Mesangial cell (primary cell): Measurements from ENCODE around the gene RIPOR3. TPM values are rescaled to one million over a fixed set of nuclear protein-coding genes. Genes with fewer than 3 reads are reported as not detected.

Experiments
- total RNA-seq: library from RNA; depleted of rRNA; stranded (reverse); fragments of >200 nt; gene quantifications from 2 replicates; pipeline ENCODE4 v1.2.3, GENCODE V29; 2015

The RIPOR3 gene, protein sequence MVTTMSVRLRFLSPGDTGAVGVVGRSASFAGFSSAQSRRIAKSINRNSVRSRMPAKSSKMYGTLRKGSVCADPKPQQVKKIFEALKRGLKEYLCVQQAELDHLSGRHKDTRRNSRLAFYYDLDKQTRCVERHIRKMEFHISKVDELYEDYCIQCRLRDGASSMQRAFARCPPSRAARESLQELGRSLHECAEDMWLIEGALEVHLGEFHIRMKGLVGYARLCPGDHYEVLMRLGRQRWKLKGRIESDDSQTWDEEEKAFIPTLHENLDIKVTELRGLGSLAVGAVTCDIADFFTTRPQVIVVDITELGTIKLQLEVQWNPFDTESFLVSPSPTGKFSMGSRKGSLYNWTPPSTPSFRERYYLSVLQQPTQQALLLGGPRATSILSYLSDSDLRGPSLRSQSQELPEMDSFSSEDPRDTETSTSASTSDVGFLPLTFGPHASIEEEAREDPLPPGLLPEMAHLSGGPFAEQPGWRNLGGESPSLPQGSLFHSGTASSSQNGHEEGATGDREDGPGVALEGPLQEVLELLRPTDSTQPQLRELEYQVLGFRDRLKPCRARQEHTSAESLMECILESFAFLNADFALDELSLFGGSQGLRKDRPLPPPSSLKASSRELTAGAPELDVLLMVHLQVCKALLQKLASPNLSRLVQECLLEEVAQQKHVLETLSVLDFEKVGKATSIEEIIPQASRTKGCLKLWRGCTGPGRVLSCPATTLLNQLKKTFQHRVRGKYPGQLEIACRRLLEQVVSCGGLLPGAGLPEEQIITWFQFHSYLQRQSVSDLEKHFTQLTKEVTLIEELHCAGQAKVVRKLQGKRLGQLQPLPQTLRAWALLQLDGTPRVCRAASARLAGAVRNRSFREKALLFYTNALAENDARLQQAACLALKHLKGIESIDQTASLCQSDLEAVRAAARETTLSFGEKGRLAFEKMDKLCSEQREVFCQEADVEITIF
- 0.33 and 0.63 TPM in 2 replicates for total RNA-seq

DNA sequence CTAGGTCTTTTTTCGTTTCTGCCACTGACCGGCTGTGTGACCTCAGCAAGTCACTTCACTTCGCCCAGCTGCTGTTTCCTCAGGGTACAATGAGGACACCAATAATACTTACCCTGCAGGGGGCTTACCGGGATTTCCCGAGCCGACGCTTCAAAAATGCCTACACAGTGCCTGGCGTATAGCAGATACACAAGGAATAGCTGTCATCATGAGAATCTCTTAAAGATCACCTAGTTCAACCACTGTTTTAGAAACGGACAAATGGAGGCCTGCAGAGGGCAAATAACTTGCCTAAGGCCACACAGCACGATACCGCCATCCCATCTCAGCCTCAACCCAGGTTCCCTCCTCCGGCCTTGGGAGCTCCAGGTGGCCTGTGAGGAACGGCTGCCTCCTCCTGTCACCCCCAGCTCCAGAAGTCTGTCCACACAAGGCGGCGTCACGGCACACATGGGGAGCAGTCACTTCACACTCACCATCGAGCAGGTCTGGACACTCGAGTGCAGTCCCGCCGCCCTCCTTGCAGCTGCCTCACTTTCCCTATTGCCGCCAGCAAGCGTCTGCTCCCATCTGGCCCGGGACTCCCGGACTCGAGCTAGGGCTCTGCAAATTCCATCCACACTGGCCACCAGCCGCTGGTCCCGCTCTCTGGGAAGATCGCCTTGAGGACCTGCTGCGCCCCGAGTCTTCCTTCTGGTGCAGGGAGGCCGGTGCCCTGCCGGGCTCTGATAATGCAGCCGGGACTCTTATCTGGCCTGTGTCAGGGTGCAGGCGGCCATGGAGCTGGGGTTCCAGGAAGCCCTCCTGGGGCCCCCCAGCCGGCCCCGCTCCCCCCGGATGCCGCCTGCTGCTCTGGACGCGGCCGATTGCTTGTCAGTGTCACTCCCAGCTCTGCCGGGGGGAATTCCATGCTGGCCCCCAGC, at the start of gene RIPOR3:
TSS of gene RIPOR3 (minus strand) at position 893 of the 923 bp plus-strand sequence. CDS start at position 479, 414 bp downstream.

GRCh38 chr20:50731055-50731929, 40.0 kb upstream of the RIPOR3 start, which contains the start of gene PARD6B:
TSS of gene PARD6B (plus strand) at chr20:50731580. CDS start at chr20:50731787, 207 bp downstream.

Other genes with a start within 250 kb of the RIPOR3 start
- 36.7 and 51.5 TPM in 2 replicates for gene PTPN1, start 181.2 kb downstream of the RIPOR3 start, total RNA-seq
- gene PARD6B, start 40.0 kb upstream of the RIPOR3 start, total RNA-seq = 5.1 and 25.1 TPM in 2 replicates
- 18.4 and 24.2 TPM in 2 replicates for gene BCAS4, start 103.5 kb upstream of the RIPOR3 start, total RNA-seq
- gene ADNP, start 239.9 kb upstream of the RIPOR3 start, total RNA-seq = 25.7 and 42.6 TPM in 2 replicates